Adrenal gland (tissue), 5 donors: ENCODE measurements around the gene SUFU.

Experiments used
- POLR2A ChIP-seq, 2 donors: fragments of 450-650 bp; IDR thresholded peaks; one replicate each; pipeline ENCODE4 v1.6.1; 2017; ENCODE audit warnings: antibody characterized with exemption in 2 of 2, mild to moderate bottlenecking in 2 of 2, moderate library complexity in 1 of 2
- TF ChIP-seq, protein P1 (sequence below), 6 experiments: fragments of 450-650 bp in 4 of 6; fragments of 200-600 bp in 2 of 6; sonication (generic) in 1 of 6; IDR thresholded peaks; 1 replicate in 5 of 6; 2 replicates in 1 of 6; pipeline versions ENCODE4 v1.5.1 to v1.8.0; 2016 to 2021; ENCODE audit warnings: antibody characterized with exemption in 6 of 6, mild to moderate bottlenecking in 2 of 6, moderate library complexity in 1 of 6
- donor health status: DM: no; HTN: no; CAD: no.

DNA sequence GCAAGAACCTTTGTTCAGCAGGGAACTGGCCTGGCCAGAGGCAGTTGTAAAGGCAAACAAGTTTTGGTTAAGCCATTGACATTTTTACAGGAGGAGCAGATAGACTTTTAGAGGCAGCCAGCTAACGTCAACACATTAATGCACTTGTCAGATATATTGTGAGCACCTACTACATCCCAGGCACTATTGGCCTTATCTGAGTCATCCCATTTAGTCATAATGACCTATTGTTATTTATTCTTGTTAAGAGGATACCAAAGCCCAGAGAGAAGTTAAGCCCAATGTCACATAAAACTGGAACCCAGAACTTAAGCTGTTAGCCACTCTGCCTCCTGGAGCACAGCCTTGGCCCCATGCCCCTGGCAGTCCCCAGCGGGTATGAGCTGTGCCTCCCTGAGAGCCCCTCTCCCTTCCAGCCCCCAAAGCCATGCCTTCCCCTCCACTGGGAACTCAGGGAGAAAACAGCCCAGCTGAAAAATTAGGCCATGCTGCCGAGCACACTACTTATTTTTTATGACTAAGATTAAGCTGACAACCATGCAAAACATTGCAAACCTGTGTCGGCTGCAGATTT lies 107.8 kb downstream of the SUFU start:
- no peak for TF ChIP-seq POLR2A (IDR thresholded peaks at IDR 0.05)
- TF ChIP-seq, protein P1, sequence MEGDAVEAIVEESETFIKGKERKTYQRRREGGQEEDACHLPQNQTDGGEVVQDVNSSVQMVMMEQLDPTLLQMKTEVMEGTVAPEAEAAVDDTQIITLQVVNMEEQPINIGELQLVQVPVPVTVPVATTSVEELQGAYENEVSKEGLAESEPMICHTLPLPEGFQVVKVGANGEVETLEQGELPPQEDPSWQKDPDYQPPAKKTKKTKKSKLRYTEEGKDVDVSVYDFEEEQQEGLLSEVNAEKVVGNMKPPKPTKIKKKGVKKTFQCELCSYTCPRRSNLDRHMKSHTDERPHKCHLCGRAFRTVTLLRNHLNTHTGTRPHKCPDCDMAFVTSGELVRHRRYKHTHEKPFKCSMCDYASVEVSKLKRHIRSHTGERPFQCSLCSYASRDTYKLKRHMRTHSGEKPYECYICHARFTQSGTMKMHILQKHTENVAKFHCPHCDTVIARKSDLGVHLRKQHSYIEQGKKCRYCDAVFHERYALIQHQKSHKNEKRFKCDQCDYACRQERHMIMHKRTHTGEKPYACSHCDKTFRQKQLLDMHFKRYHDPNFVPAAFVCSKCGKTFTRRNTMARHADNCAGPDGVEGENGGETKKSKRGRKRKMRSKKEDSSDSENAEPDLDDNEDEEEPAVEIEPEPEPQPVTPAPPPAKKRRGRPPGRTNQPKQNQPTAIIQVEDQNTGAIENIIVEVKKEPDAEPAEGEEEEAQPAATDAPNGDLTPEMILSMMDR (IDR thresholded peaks at IDR 0.05): no peak
